Activated T-cell treated with anti-CD3 and anti-CD28 coated beads for 48 hours (primary cell): ENCODE results near the gene NDRG3.

Source experiments
- DNase-seq: peaks from one replicate; pipeline ENCODE4 v3.0.0-alpha.2; 2020; ENCODE audit warnings: low read depth

NDRG3 gene

DNA sequence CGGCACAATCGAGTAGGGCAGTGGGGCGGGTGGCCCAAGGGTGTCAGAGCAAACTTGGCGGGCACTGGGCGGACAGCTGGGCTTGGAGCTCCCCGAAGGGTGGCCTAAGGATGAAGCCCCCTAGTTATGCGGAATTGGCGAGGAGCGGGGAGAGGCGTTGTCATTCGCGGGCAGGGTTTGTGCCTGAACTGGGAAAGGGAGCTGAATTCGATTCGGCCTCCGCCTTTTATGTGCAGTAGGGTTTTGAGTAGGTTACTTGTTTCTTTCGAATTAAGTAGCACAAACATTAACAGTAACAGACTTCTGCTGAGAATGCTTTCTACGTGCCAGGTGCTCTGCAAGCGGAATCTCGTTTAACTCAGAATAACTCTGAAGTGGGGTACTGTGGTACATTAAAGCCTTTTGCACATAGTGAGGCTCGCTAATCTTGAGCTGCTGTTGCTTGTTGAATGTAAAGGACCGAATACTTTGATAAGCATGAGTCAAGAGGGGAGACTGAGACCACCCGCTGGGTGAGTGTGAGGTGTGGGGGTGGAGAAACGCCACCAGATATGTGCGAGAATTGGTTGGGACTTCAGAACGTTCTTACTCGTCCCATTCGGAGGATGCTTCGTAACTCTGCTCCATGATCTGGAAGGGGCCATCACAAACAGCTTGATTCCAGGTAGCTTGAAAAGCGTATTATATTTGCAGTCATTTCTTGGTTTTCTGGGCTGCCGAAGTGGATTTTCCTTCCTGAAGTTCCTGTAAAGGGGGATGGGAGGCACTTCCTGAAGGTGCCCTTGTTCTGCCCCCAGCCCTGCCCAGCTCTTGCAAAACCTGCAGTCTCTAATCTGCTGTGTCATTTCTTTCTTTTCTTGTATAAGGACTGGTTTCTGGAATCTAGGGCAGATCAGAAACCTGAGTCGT is 139.5 kb downstream of the NDRG3 start:
- no peak for DNase-seq

DNA sequence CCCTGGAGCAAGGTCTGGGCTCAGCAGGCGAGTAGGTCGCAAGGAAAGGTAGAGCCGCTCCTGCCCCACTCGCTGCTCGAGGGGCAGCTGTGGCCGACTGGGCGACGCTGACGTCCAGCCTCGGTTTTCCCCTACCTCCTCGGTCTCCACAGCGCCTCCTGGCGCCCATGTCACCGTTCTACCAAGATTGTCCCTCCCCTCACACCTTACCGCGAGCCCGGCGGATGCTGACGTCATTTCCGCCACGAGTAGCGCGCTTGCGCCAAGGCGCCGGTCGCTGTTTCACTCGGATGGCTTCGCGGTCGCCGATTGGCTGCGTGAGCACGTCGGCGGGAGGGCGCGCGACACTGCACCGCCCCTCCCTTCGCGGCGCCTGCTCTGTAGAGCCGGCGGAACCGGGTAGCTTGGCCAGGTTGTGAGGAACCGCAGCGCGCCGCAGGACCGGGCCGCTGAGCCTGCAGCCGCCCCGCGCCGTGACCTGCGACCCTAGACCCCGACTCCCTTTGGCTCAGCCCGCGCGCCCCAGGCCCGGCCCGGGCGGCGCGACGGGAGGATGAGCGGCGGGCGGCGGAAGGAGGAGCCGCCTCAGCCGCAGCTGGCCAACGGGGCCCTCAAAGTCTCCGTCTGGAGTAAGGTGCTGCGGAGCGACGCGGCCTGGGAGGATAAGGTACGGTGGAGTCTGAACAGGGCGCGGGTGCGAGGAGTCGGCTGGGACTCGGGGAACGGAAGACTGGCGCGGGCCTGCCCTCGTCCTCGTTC is 140.3 kb downstream of the NDRG3 start, which contains the start of gene RAB5IF:
Gene RAB5IF (plus strand): TSS at position 381 of the 759 bp plus-strand sequence. CDS start 173 bp downstream, at position 554.
- DNase-seq = peak; percentile 99

DNA sequence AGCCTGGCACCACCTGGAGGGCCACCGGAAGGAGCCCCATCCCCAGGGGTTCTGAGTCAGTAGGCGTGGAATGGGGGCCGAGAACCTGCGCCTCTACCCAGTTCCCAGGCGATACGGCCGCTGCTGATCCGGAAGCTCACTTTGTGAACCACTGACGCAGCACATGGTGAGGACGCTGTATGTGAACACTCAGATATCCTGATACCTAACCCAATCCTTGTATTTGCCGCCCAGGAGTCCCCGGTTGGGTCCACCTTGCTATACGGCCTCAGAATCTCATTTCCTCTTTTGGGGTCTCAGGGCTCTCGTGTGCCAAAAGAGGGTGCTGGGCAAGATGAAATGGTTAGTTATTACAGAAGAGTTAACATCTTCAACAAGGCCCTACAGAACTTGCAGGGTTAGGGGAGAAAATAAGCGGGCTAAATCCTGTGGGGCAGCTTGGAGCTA is 140.9 kb downstream of the NDRG3 start:
- DNase-seq = peak; percentile 40
